ENCODE results near the gene FOXP1. TPM values are rescaled to one million over a fixed set of nuclear protein-coding genes. Genes with fewer than 3 reads are reported as not detected.

FOXP1 gene
- total RNA-seq, 1 experiment from 2014 or later = 58.4 TPM

DNA sequence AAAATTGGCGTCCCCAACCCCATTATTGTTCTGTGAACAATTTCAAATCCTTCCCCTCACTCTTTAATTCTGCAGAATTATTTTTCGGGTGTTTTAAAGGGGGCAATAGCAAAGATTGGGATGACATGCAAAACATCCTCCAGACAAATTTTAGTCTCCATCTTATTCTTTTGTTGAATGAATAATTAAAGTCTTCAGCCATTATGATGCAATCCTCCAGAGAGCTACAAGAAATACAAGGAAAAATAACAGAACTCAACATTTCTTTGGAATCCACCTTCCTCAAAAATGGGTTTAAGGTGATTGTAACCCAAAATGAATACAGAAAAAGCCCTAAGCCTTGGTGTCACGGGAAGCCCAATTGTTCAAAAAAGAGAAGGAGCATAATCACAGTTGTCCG, 49.9 kb downstream of the FOXP1 start:
- ChIA-PET CTCF (no interaction called here), POLR2A (ENCODE audit: low non-redundant PET) (no interaction called here)
- Histone ChIP-seq H3K36me3 (ENCODE audit: insufficient read depth, low read length, poor library complexity, severe bottlenecking) (no peaks in the 10 kb centered on the region), H3K27ac (ENCODE audit: low read depth, low read length, poor library complexity, severe bottlenecking) (peak overlapping the region; percentile 23), H3K4me3 (ENCODE audit: low read depth, low read length, poor library complexity, severe bottlenecking) (no peak overlapping the region), H3K9me3 (ENCODE audit: low read depth, low read length, poor library complexity, severe bottlenecking) (no peaks in the 10 kb centered on the region), H3K4me1 (ENCODE audit: insufficient read depth, low read length, poor library complexity, severe bottlenecking) (peaks cover 7% of the 10 kb centered on the region), H3K27me3 (replicated peaks; ENCODE audit: insufficient read depth, low read depth, low read length, poor library complexity) (no peaks in the 10 kb centered on the region)
- no peak for DNase-seq (ENCODE audit: low spot score)
- intact Hi-C loops (cut with micrococcal nuclease; ENCODE audit: unreplicated experiment) = no loop called here
- no TSS peak for BruUV-seq (replicated peaks)
- no peak for TF ChIP-seq EZH2 (IDR thresholded peaks at IDR 0.05; ENCODE audit: borderline replicate concordance, low read depth, low read length, poor library complexity, severe bottlenecking)
- TF ChIP-seq, protein P1, sequence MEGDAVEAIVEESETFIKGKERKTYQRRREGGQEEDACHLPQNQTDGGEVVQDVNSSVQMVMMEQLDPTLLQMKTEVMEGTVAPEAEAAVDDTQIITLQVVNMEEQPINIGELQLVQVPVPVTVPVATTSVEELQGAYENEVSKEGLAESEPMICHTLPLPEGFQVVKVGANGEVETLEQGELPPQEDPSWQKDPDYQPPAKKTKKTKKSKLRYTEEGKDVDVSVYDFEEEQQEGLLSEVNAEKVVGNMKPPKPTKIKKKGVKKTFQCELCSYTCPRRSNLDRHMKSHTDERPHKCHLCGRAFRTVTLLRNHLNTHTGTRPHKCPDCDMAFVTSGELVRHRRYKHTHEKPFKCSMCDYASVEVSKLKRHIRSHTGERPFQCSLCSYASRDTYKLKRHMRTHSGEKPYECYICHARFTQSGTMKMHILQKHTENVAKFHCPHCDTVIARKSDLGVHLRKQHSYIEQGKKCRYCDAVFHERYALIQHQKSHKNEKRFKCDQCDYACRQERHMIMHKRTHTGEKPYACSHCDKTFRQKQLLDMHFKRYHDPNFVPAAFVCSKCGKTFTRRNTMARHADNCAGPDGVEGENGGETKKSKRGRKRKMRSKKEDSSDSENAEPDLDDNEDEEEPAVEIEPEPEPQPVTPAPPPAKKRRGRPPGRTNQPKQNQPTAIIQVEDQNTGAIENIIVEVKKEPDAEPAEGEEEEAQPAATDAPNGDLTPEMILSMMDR (conservative IDR thresholded peaks at IDR 0.05; ENCODE audit: low read depth, low read length) = no peak

DNA sequence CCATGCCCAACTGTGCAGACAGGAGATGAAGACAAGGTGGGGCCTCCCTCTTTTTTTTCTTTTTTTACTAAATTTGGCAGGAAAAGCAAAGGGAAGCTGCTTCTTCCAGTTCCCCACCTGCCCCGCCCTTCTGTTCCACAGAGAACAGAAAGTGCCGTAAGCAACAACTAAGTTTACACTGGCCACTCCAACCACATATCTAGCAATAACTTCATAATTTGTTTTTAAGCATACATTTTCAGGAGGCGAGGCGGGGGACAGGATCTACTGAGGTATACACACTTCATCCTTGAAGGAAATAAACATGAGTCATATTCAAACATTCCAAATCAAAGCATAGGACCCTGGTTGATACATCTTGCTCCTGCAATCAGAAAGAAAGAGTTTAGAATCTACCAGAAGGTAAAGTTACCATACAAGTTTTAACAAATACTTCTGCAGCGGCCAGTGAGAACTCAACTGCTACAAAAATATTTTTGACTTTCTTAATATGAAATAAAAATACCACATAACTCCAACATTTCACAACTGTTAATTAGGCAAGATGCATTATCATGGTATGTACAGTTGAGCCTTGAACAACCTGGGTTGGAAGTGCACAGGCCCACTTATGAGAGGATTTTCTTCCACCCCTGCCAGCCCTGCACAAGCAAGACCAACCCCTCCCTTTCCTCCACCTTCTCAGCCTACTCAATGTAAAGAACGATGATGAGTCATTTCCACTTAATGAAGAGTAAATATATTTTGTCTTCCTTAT, 50.7 kb downstream of the FOXP1 start:
- ChIA-PET CTCF (no interaction called here), POLR2A (ENCODE audit: low non-redundant PET) (no interaction called here)
- Histone ChIP-seq H3K36me3 (ENCODE audit: insufficient read depth, low read length, poor library complexity, severe bottlenecking) (no peaks in the 10 kb centered on the region), H3K27me3 (replicated peaks; ENCODE audit: insufficient read depth, low read depth, low read length, poor library complexity) (no peaks in the 10 kb centered on the region), H3K4me1 (ENCODE audit: insufficient read depth, low read length, poor library complexity, severe bottlenecking) (peaks cover 7% of the 10 kb centered on the region), H3K4me3 (ENCODE audit: low read depth, low read length, poor library complexity, severe bottlenecking) (no peak overlapping the region), H3K27ac (ENCODE audit: low read depth, low read length, poor library complexity, severe bottlenecking) (no peak overlapping the region), H3K9me3 (ENCODE audit: low read depth, low read length, poor library complexity, severe bottlenecking) (no peaks in the 10 kb centered on the region)
- BruUV-seq (replicated peaks) = no TSS peak
- DNase-seq (ENCODE audit: low spot score) = peak; percentile 26
- TF ChIP-seq, protein P1 (conservative IDR thresholded peaks at IDR 0.05; ENCODE audit: low read depth, low read length) = no peak
- no peak for TF ChIP-seq EZH2 (IDR thresholded peaks at IDR 0.05; ENCODE audit: borderline replicate concordance, low read depth, low read length, poor library complexity, severe bottlenecking)
- intact Hi-C loops (cut with micrococcal nuclease; ENCODE audit: unreplicated experiment) = no loop called here

DNA sequence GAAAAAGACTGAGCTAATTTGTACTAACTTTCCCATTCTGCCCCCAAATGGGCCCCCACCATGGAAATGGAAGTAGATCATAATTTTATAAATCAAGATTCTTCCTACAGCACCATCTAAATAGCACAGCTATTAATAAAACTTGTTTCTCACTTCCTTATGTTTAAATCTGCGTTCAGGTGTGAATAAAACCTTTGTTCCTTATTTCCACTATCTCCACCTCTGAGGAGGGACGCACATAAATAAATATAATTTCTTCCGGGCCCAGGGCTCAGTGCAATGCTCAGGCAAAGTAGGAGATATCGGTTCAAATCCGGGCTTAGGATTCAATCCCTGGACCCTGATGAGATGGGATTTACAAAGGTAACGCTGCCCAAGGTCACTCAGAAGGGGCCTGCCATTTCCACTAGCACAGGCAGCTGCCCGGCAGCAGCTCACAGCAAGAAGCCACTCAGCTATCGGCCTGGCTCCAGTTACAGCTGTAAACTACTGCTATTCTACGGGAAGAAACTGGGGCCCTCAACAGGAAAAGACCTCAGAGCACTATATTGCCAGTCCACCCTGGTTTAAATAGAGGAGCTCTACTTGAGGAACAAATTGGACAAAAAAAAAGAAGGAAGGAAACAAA, 52.5 kb downstream of the FOXP1 start:
- intact Hi-C loops (cut with micrococcal nuclease; ENCODE audit: unreplicated experiment) = no loop called here
- Histone ChIP-seq H3K4me1 (ENCODE audit: insufficient read depth, low read length, poor library complexity, severe bottlenecking) (peaks cover 7% of the 10 kb centered on the region), H3K4me3 (ENCODE audit: low read depth, low read length, poor library complexity, severe bottlenecking) (no peak overlapping the region), H3K27ac (ENCODE audit: low read depth, low read length, poor library complexity, severe bottlenecking) (no peak overlapping the region), H3K36me3 (ENCODE audit: insufficient read depth, low read length, poor library complexity, severe bottlenecking) (no peaks in the 10 kb centered on the region), H3K9me3 (ENCODE audit: low read depth, low read length, poor library complexity, severe bottlenecking) (no peaks in the 10 kb centered on the region), H3K27me3 (replicated peaks; ENCODE audit: insufficient read depth, low read depth, low read length, poor library complexity) (no peaks in the 10 kb centered on the region)
- no TSS peak for BruUV-seq (replicated peaks)
- no peak for DNase-seq (ENCODE audit: low spot score)
- ChIA-PET POLR2A (ENCODE audit: low non-redundant PET) (no interaction called here), CTCF (no interaction called here)
- TF ChIP-seq EZH2 (IDR thresholded peaks at IDR 0.05; ENCODE audit: borderline replicate concordance, low read depth, low read length, poor library complexity, severe bottlenecking) = no peak
- TF ChIP-seq, protein P1 (conservative IDR thresholded peaks at IDR 0.05; ENCODE audit: low read depth, low read length) = no peak
